ENCODE results near the gene INCA1.

- no peak for TF ChIP-seq POLR2AphosphoS5 (IDR thresholded peaks at IDR 0.05; ENCODE audit: low read depth, low read length)
- no peak for TF ChIP-seq POLR2A (IDR thresholded peaks at IDR 0.05; ENCODE audit: low read depth, low read length)
- no peak for TF ChIP-seq TAF1 (IDR thresholded peaks at IDR 0.05; ENCODE audit: low read depth, low read length)
- no peak for TF ChIP-seq SPI1 (IDR thresholded peaks at IDR 0.05; ENCODE audit: low read depth, low read length)
- no peak for TF ChIP-seq PAX5 (IDR thresholded peaks at IDR 0.05; ENCODE audit: insufficient read depth, low read length, severe bottlenecking)
- no peak for TF ChIP-seq POU2F2 (IDR thresholded peaks at IDR 0.05; ENCODE audit: low read depth, low read length)
These were observed 57.9 kb downstream of the INCA1 start for GRCh38 chr17:4939546-4939795.

Data from GM12891 (cell line).